Parathyroid adenoma (tissue), 2 donors: ENCODE results near the gene BRAT1.

Source experiments
- H2AFZ ChIP-seq: fragments of 300-600 bp; sonication (generic); one replicate; pipeline ENCODE4 v1.7.0; 2017; ENCODE audit warnings: antibody characterized with exemption, mild to moderate bottlenecking
- H3K27ac ChIP-seq: fragments of 300-600 bp; sonication (generic); one replicate; pipeline ENCODE4 v1.7.0; 2017
- H3K27me3 ChIP-seq: fragments of 300-600 bp; sonication (generic); one replicate; pipeline ENCODE4 v1.7.0; 2017; ENCODE audit warnings: low read length; ENCODE audit not compliant: control insufficient read depth, insufficient read depth
- H3K36me3 ChIP-seq: fragments of 300-600 bp; sonication (generic); one replicate; pipeline ENCODE4 v1.7.0; 2017; ENCODE audit warnings: low read length; ENCODE audit not compliant: control insufficient read depth, insufficient read depth
- H3K4me1 ChIP-seq: fragments of 300-600 bp; sonication (generic); one replicate; pipeline ENCODE4 v1.7.0; 2017; ENCODE audit warnings: control low read depth
- H3K4me2 ChIP-seq: fragments of 300-600 bp; sonication (generic); one replicate; pipeline ENCODE4 v1.7.0; 2017; ENCODE audit warnings: low read length
- H3K4me3 ChIP-seq: fragments of 300-600 bp; sonication (generic); one replicate; pipeline ENCODE4 v1.7.0; 2017; ENCODE audit warnings: low read depth, low read length
- H3K79me2 ChIP-seq: fragments of 300-600 bp; sonication (generic); one replicate; pipeline ENCODE4 v1.7.0; 2017; ENCODE audit warnings: control low read depth
- H3K9ac ChIP-seq: fragments of 300-600 bp; sonication (generic); one replicate; pipeline ENCODE4 v1.7.0; 2017; ENCODE audit warnings: mild to moderate bottlenecking
- H3K9me3 ChIP-seq: fragments of 300-600 bp; sonication (generic); one replicate; pipeline ENCODE4 v1.7.0; 2017; ENCODE audit warnings: low read length; ENCODE audit not compliant: control insufficient read depth
- TF ChIP-seq, protein P1 (sequence below): fragments of 300-600 bp; sonication (generic); IDR thresholded peaks from one replicate; pipeline ENCODE4 v1.7.0; 2017; ENCODE audit warnings: antibody characterized with exemption, mild to moderate bottlenecking
- donor health status: primary hyperparathyroidism.

BRAT1 gene

DNA sequence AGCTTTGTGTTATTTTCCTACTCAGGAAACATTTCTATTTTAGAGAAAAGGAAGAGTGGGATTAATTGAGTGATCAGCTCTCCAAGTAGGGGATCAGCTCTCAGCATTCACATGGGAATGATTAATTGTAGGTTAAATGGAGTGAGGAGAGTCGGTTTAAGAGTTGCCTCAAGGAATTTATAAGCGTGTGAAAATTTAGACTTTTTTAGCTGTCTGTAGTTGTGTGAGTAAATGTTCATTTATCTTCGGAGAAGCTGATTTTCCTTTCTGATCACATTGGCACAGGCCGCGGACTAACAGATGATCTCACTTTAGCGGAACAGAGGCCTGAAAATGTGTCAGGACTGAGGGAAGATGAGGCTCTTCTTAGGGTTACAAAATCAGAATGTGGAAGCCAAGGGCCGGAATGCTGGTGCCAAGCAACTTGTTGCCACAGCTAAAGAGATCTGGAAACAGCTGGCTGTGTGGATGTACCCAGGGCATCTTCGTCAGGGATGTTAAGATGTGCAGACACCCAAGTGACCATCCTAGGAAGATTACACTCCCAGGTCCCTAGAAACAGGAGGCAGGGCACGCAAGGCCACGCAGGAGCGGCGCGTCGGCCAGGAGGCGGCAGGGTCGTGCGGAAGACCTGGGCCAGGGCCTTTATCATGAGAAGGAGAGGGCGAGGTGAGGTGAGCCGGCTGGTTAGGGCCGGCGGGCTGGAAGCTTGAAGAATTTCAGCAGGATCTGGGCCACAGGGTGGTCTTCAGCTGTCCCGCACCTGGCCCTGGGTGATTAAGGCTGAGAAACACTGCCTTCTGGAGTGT lies 41.3 kb upstream of the BRAT1 start:
- Histone ChIP-seq H3K4me2 (no peak overlapping the region), H3K9me3 (no peaks in the 10 kb centered on the region), H3K4me1 (no peaks in the 10 kb centered on the region), H3K9ac (no peak overlapping the region), H3K27me3 (no peaks in the 10 kb centered on the region), H3K79me2 (no peaks in the 10 kb centered on the region), H2AFZ (no peak overlapping the region), H3K36me3 (no peaks in the 10 kb centered on the region), H3K27ac (no peak overlapping the region), H3K4me3 (no peak overlapping the region)
- TF ChIP-seq, protein P1, sequence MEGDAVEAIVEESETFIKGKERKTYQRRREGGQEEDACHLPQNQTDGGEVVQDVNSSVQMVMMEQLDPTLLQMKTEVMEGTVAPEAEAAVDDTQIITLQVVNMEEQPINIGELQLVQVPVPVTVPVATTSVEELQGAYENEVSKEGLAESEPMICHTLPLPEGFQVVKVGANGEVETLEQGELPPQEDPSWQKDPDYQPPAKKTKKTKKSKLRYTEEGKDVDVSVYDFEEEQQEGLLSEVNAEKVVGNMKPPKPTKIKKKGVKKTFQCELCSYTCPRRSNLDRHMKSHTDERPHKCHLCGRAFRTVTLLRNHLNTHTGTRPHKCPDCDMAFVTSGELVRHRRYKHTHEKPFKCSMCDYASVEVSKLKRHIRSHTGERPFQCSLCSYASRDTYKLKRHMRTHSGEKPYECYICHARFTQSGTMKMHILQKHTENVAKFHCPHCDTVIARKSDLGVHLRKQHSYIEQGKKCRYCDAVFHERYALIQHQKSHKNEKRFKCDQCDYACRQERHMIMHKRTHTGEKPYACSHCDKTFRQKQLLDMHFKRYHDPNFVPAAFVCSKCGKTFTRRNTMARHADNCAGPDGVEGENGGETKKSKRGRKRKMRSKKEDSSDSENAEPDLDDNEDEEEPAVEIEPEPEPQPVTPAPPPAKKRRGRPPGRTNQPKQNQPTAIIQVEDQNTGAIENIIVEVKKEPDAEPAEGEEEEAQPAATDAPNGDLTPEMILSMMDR = no peak

DNA sequence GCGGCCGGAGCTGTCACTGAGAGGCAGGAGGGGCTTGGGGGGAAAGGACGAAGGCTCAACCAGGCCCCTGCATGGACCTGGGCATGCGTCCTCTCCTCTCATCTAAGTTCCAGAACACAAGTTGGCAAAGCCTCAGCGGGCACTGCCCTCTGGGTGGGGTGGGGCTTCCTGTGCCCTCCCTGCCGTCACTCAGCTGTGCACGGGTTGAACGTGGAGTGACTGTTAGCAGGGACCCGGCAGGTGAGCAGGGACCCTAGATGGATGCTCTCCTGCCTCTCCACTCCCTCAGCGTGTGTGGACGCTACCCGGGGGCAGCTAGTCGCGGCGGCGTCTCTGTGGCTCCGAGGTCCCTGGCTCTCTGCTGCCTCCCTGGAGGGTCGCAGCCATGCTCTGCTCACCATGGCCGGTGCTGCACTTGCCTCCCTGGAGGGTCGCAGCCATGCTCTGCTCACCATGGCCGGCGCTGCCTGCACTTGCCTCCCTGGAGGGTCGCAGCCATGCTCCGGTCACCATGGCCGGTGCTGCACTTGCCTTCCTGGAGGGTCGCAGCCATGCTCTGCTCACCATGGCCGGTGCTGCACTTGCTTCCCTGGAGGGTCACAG lies 40.0 kb upstream of the BRAT1 start:
- H3K27ac ChIP-seq = no peak overlapping the region
- no peaks in the 10 kb centered on the region for H3K27me3 ChIP-seq
- H2AFZ ChIP-seq = no peak overlapping the region
- H3K9me3 ChIP-seq = no peaks in the 10 kb centered on the region
- H3K4me3 ChIP-seq = no peak overlapping the region
- no peak overlapping the region for H3K9ac ChIP-seq
- no peak overlapping the region for H3K4me2 ChIP-seq
- no peaks in the 10 kb centered on the region for H3K4me1 ChIP-seq
- H3K79me2 ChIP-seq = no peaks in the 10 kb centered on the region
- TF ChIP-seq, protein P1 = no peak
- H3K36me3 ChIP-seq = no peaks in the 10 kb centered on the region

DNA sequence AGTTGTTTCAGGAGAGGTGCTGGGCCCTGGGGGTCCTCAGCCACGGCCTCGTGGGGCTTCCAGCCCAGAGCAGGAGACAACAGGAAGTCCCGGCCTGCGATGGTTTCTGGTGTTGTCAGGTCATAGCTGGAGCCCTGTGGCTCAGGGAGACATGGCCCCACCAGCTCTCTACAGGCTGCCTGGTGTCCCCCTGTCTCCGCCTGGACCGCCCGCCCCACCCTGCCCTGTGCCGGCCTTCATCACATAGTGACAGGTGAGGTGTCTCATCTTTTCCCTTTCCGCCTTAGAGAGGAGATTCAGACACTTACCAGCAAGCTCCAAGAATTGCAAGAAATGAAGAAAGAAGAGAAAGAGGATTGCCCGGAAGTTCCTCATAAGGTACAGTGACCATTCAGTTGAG lies 39.3 kb upstream of the BRAT1 start:
- no peak overlapping the region for H2AFZ ChIP-seq
- H3K4me1 ChIP-seq = no peaks in the 10 kb centered on the region
- H3K36me3 ChIP-seq = no peaks in the 10 kb centered on the region
- TF ChIP-seq, protein P1 = no peak
- H3K4me2 ChIP-seq = no peak overlapping the region
- H3K79me2 ChIP-seq = peaks cover 1% of the 10 kb centered on the region
- H3K4me3 ChIP-seq = no peak overlapping the region
- no peak overlapping the region for H3K9ac ChIP-seq
- H3K27ac ChIP-seq = no peak overlapping the region
- no peaks in the 10 kb centered on the region for H3K9me3 ChIP-seq
- no peaks in the 10 kb centered on the region for H3K27me3 ChIP-seq

DNA sequence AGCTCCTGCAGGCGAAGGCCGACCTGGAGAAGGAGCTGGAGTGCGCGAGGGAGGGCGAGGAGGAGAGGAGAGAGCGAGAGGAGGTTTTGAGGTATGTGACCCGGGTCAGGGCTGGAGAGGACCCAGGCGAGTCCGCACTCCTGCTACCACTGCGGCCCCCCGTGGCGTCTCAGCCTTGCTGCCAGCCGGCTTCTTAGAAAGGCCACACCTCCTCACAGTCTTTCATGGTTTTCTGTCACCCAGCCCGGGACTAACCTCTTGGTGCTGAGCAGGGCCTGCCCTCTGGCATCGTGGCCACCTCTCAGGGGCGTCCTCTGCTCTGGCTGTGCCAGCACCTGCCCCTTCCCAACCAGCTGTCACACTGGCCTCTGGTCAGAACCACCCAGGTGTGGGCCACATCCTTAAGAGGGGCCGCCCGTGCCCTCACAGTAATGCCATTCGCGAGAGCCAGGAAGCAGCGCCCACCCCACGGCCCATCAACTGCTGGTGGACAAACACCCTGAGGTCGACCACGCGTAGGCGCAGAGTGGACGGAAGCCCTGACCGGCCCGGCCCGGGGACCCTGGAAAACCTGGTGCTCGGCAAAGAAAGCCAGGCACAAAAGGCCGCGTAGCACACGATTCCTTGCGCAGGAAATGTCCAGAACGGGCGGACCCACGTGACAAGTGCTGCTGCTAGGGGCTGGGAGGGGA lies 37.9 kb upstream of the BRAT1 start:
- H3K9ac ChIP-seq = no peak overlapping the region
- no peaks in the 10 kb centered on the region for H3K4me1 ChIP-seq
- no peak overlapping the region for H2AFZ ChIP-seq
- H3K27me3 ChIP-seq = no peaks in the 10 kb centered on the region
- no peak overlapping the region for H3K27ac ChIP-seq
- no peak overlapping the region for H3K4me3 ChIP-seq
- no peaks in the 10 kb centered on the region for H3K36me3 ChIP-seq
- H3K9me3 ChIP-seq = no peaks in the 10 kb centered on the region
- H3K79me2 ChIP-seq = peaks cover 4% of the 10 kb centered on the region
- H3K4me2 ChIP-seq = no peak overlapping the region
- TF ChIP-seq, protein P1 = no peak
